Stimulated activated CD4-positive, alpha-beta T cell treated with anti-CD3 and anti-CD28 coated beads, Interleukin-4, amount 100 ng/mL, for 4 hours (primary cell): Measurements from ENCODE around the gene FAM25G.

Source experiments
- DNase-seq, 2 experiments: peaks; one replicate each; pipeline ENCODE4 v3.0.0-alpha.2; 2020

Gene FAM25G

DNA sequence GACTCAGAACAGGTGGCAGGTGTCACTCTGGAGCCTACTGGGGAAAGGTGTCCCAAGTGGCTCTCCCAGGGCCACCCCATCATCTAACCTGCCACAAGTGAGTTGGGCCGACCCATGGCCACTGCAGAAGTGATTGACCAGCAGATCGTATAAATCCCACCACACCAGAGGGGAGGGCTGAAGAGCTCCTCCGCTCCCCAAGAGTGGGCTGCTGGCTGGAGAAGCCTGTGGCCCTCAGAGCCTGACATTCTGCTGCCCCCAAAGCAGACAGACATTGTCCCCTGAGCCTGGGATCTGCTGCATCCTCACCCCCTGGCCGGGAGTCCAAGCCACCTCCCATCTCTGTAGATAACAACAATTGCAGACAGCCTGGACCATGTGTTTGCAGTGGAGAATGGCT, 44.3 kb downstream of the FAM25G start:
- no peak for DNase-seq

DNA sequence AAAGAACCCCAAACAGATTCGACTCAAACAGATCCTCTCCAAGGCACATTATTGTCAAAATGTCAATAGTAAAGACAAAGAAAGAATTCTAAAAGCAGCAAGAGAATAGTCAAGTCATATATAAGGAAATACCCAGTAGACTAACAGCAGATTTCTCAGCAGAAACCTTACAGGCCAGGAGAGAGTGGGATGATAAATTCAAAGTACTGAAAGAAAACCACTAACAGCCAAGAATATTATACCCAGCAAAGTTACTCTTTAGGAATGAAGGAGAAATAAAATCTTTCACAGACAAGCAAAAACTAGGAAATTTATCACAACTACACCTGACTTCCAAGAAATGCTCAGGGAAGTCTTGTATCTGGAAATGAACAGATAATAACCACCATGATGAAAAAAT, 45.8 kb downstream of the FAM25G start:
- DNase-seq, result no peak

DNA sequence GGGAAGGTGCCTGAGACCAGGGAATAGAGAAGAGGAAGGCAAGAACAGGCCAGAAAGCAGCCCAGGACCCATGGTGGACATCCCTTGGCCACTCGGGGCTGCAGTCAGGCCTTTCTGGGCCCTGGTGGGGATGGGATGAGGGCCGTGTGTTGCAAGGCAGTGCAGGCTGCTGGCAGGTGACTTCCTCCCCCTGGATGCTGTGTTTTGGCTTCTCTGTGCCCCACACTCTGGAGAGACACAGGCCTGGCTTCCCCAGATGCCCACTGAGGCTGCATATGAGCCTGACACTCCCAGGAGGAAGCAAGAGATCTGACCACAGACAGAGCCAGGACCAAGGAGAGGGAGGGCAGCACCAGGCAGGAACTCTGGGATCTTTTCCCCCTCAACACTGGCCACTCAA, 47.5 kb downstream of the FAM25G start:
- DNase-seq, result no peak

DNA sequence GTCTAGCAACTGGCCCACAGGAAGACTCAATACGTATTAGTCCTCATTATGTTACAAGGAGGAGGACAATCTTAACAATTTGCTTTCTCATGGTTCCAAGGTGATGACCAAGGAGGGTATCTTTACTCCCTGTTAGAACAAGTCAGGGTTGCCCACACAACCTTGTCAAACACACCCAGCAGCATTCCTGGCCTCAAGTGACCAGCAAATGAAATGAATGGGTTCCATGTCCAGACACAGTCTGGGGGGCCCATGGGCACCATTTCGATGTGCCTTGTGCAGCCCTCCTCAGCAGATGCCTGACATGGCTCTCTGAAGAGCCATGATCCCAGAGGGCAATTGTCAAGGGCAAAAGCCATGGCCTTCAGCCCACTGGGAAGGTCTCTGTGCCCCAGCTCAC, 48.4 kb downstream of the FAM25G start:
- DNase-seq, result no peak

DNA sequence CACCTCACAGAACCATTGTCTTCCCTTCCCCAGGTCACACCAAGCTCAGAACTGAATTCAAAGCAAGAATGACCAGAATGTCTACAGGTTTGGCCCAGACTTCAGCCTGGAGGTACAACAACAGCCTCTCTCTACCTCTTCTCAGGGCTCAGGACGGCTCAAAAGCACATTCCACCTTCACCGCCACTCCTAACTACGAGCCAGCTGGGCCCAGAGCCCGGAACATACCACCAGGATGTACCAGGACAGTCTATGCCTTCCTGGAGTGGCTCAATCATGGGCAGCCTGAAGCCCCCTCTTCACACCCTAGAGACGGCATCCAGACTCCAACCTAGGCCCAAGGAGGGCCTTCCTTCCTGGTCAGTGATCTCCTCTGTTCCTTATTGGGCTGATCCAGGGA, 49.1 kb downstream of the FAM25G start:
- no peak for DNase-seq

DNA sequence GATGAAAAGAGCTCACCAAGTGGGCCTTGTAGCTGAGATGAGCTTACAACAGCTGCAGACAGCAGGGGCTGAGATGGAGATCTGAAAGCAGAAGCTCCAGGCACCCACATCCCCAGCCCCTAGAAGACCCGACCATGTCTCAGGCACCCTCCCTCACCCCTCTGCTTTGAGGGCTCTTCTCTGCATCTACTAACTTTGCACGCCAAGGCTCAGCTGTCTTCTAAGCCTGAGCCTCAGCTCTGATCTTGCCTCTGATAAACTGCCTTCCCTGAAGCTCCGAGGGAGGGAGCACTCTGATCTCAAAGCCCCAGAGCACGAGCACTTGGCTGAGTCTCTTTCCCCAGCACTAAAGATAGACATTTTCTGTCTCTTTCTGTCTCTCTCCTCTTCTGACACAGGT, 49.6 kb downstream of the FAM25G start:
- DNase-seq, result no peak

DNA sequence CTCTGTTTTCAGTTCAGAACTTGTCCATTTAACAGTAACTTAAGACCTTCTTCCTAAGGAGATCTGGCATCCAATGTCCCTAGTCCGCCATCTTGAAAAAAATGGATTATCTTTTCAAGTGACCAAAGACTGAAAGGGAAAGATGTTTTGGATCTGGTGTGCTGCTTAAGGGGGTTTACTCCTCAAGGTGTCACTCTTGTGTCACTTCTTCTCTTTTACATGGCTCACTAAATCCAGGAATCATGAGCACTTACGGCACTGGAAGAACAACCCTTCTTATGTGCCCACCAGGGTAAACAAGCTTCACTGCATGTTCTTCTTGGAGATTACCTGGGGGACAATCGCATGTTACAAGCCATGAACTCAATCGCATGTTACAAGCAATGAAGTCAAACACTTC, 51.3 kb downstream of the FAM25G start:
- no peak for DNase-seq

DNA sequence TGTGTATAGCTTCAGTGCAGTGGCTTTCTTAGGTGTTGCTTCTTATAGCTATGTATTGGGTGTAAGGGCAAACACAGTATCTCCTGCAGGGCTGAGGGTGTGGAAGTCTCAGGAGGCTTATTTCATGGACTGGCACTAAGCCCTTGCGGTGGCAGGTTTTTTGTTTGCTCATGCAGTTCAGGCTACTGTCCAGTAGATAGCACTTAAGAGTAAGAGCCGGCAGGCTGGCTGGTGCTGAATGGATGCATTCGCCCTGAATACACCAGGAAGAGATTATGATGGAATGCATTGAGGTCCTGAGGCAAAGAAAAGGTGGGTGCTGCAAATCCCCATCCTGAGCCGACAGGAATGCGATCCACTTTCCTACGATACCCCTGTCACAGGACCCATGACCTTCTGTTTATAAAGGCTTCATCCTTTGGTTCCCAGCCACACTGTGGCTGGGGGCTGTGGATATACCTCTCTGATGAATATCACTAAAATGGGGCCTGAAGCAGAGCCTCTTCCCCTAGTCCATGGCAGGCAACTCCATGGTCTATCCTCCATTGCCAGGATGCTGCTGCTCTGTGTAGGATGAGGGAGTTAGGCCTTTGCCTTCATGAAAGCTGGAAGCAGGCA, 52.5 kb downstream of the FAM25G start:
- DNase-seq, result no peak
